ENCODE measurements around the gene ANKHD1.

- TF ChIP-seq CTCF (IDR thresholded peaks at IDR 0.05) (no peak), POLR2A (IDR thresholded peaks at IDR 0.05) (no peak)
These were observed 39.3 kb upstream of the ANKHD1 start for GRCh38 chr5:140362311-140362710.

All from ovary (tissue), 3 donors.